IPS-18c (cell line): ENCODE results near the gene OR8B2.

Experiments used
- H3K4me3 ChIP-seq: 2 replicates; pipeline ENCODE4 v1.7.0; 2013; ENCODE audit warnings: low read depth, mild to moderate bottlenecking, low read length, moderate library complexity; ENCODE audit not compliant: insufficient read depth
- H3K9me3 ChIP-seq: one replicate; pipeline ENCODE4 v1.6.1; 2013; ENCODE audit warnings: mild to moderate bottlenecking, low read length, moderate library complexity; ENCODE audit not compliant: control insufficient read depth, insufficient read depth

Gene OR8B2

DNA sequence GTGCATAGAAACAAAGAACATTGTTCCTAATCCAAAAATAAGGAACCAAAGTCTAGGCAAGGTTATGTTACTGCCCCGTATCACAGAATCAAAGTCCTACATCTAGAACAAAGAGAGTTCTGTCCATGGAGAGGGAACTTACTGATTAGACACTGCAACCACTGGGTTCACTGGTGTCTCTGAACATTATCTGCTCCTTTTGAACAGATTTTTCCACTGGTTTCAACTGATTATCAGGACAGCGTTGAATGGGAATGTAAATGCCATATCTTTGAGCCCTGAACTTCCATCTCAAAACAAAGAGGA is 44.2 kb downstream of the OR8B2 start:
- H3K9me3 ChIP-seq, result no peaks in the 10 kb centered on the region
- H3K4me3 ChIP-seq, result no peak overlapping the region

DNA sequence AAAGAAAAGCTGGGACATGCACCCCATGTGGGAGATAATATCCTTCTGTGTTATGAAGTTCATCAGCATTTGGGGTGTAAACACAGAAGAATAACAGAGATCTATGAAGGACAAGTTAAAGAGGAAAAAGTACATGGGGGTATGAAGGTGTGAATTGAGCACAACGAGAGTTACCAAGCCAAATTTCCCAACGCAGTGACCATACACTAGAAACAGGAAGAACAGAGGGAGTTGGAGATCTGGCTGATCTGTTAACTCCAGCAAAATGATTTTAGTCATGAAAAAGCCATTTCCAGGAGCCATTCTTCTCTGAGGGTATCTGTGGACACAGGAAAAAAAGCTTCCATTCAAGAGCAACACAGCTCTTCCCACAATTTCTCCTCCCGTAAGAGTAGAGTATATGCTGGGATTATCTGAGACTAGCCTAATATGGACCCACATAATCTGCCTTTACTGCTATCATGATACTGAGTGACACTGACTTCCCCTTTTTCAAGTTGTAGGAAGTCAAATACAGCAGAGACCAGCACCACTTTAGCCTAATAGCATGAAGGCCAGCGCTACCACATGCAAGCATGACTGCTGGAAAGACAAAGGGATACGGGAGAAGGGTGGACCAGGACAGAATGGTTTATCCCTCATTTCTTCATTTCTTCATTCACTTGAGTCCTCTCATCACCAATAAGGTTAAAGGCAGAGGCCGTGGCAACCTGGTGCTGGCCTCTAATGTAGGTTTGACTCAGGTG is 44.7 kb downstream of the OR8B2 start:
- H3K9me3 ChIP-seq, result no peaks in the 10 kb centered on the region
- H3K4me3 ChIP-seq, result no peak overlapping the region
